K562 (cell line): ENCODE data around the gene PRKAA1. TPM values are rescaled to one million over a fixed set of nuclear protein-coding genes. Genes with fewer than 3 reads are reported as not detected.

Experiments used
- FOXP4 ChIP-seq: sonication (generic); formaldehyde crosslinking; IDR thresholded peaks from 2 replicates; pipeline ENCODE4 v1.8.0; 2022; ENCODE audit warnings: mild to moderate bottlenecking, missing genetic modification reagents, borderline replicate concordance
- GATAD2A ChIP-seq: fragments of 450-650 bp; IDR thresholded peaks from 2 replicates; pipeline ENCODE4 v1.6.1; 2017
- JUND ChIP-seq, 2 experiments: IDR thresholded peaks; 2 replicates in 1 of 2; 3 replicates in 1 of 2; pipeline ENCODE4 v1.6.1; 2011; ENCODE audit warnings: borderline replicate concordance in 2 of 2, low read depth in 2 of 2, low read length in 2 of 2, improper control_type of control experiment in 1 of 2, missing biosample characterization in 1 of 2, missing genetic modification characterization in 1 of 2, missing genetic modification reagents in 1 of 2
- MGA ChIP-seq: fragments of 450-650 bp; IDR thresholded peaks from 2 replicates; pipeline ENCODE4 v1.6.1; 2016; ENCODE audit warnings: mild to moderate bottlenecking, moderate library complexity
- RREB1 ChIP-seq: fragments of 250-450 bp; sonication (Bioruptor Pico); IDR thresholded peaks from 2 replicates; pipeline ENCODE4 v1.4.0; 2020
- polyA plus RNA-seq, 8 experiments: library from polyadenylated mRNA; depleted of rRNA in 4 of 8; stranded (reverse) in 5 of 8; unstranded in 3 of 8; fragments of >200 nt; fragmentation: Nextera tagmentation in 2 of 8; fragmentation: Illumina TruSeq in 1 of 8; extraction: Ambion mirVana in 2 of 8; extraction: Trizol in 1 of 8; gene quantifications; 2 replicates each; pipeline versions ENCODE4 v1.2.1 to v1.2.3, GENCODE V29; 2011 to 2014; ENCODE audit warnings: inconsistent platforms in 1 of 8, missing spikeins in 1 of 8
- total RNA-seq, 7 experiments: library from RNA; depleted of rRNA in 6 of 7; stranded (reverse); fragments of >200 nt in 6 of 7; fragmentation: Illumina TruSeq in 2 of 7; extraction: Trizol in 2 of 7; gene quantifications; 2 replicates each; pipeline versions ENCODE4 v1.2.1 to v1.2.3, GENCODE V29; 2011 to 2021; ENCODE audit warnings: low replicate concordance in 1 of 7

The PRKAA1 gene
- total and polyA plus RNA-seq, 9 of the 15 experiments (the other 6 are each of a cell fraction or from before 2014, with no cell fraction given), result 24.5 to 84.0 (median 51.4) TPM

- TF ChIP-seq MGA (peak; percentile 87), FOXP4 (CRISPR knock-in tag) (peak; percentile 82; the same call in 1 of the 2 replicates), RREB1 (peak; percentile 87), GATAD2A (0 out of 2 replicates have a peak, but pooled peaks have one; percentile 8), JUND (IDR thresholded peaks at IDR 0.05; ENCODE audit: borderline replicate concordance, low read depth, low read length) (peak; percentile 44; the same call in 1 of the 2 replicates), JUND (tag; IDR thresholded peaks at IDR 0.05; ENCODE audit: borderline replicate concordance, low read depth, low read length) (no peak; the same call in 2 of the 3 replicates)
Observed at GRCh38 chr5:40798012-40798800, at the start of gene PRKAA1 (continued).
